ENCODE measurements around the gene PCDHGA6.
"Not testable (repeated sequence)": the region's sequence is repeated elsewhere in the genome, so short reads cannot be mapped to it uniquely, and the experiment has no call there.

PCDHGA6 gene

DNA sequence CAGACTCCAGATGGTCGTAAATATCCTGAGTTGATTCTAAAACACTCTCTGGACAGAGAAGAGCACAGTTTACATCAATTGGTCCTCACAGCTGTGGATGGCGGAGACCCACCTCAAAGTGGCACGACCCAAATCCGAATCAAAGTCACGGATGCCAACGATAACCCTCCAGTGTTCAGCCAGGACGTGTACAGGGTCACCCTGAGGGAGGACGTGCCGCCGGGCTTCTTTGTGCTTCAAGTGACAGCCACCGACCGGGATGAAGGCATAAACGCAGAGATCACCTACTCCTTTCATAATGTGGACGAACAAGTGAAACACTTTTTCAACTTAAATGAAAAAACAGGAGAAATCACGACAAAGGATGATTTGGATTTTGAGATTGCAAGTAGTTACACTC, 13.0 kb upstream of the PCDHGA6 start:
- no peak for DNase-seq

DNA sequence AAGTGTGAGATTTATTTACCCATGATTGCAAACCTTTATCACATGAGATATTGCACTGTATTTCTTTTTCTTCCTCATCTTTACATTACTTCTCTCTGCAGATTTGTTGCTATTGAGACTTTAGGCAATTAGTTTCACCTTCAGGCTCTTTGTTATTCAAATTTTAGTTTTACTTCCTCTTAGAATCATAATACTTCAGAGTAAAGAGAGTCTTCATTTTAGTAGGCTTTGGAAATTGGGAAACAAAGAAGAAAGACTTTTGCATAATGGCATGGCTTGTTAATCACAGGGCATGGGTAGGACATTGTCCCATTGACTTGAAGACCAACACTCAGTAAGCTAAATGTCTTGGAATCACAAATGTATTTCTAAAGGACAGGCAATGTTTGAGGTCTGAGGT, 11.0 kb upstream of the PCDHGA6 start:
- DNase-seq: no peak

DNA sequence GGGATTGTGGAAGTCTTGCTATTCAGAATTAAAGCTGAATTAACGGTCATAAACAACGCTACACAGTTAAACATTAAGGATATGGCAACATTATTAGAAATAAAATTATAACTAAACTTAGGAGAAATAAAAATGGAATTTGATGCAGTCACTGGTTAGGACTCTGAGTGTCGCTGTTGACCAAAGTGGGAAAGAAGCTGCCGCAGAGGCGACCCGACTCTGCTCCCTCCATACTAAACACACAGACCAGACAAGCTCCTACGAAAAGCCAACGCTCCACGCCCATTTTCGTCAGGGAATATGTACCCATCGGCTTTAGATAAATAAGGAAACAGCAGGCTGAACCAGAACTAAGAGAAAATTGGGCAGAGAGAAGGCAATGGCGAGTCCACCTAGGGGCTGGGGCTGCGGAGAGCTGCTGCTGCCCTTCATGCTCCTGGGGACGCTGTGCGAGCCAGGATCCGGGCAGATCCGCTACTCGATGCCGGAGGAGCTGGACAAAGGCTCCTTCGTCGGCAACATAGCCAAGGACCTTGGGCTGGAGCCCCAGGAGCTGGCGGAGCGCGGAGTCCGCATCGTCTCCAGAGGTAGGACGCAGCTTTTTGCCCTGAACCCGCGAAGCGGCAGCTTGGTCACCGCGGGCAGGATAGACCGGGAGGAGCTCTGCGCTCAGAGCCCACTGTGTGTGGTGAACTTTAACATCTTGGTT, 9.6 kb upstream of the PCDHGA6 start, which contains the start of gene PCDHGA5:
Gene PCDHGA5, plus strand, starts transcription at position 211 of the 709 bp plus-strand sequence. Its CDS starts 169 bp downstream, at position 380.
- DNase-seq: no peak

DNA sequence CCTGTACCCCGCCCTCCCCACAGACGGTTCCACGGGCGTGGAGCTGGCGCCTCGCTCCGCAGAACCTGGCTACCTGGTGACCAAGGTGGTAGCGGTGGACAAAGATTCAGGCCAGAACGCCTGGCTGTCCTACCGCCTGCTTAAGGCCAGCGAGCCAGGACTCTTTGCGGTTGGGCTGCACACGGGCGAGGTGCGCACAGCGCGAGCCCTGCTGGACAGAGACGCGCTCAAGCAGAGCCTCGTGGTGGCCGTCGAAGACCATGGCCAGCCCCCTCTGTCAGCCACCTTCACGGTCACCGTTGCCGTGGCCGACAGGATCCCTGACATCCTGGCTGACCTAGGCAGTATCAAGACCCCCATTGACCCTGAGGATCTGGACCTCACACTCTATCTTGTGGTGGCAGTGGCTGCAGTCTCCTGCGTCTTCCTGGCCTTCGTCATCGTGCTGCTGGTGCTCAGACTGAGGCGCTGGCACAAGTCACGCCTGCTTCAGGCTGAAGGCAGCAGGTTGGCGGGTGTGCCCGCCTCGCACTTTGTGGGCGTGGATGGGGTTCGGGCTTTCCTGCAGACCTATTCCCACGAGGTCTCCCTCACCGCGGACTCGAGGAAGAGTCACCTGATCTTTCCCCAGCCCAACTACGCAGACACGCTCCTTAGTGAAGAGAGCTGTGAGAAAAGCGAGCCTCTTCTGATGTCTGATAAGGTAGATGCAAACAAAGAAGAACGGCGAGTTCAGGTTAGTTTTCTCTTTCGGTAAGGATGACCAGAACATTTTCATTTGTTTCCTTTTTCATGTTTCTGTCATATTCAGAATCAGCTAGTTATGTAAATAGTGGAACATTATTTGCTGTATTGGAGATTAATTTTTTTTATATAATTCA, 7.4 kb upstream of the PCDHGA6 start:
- no peak for DNase-seq

DNA sequence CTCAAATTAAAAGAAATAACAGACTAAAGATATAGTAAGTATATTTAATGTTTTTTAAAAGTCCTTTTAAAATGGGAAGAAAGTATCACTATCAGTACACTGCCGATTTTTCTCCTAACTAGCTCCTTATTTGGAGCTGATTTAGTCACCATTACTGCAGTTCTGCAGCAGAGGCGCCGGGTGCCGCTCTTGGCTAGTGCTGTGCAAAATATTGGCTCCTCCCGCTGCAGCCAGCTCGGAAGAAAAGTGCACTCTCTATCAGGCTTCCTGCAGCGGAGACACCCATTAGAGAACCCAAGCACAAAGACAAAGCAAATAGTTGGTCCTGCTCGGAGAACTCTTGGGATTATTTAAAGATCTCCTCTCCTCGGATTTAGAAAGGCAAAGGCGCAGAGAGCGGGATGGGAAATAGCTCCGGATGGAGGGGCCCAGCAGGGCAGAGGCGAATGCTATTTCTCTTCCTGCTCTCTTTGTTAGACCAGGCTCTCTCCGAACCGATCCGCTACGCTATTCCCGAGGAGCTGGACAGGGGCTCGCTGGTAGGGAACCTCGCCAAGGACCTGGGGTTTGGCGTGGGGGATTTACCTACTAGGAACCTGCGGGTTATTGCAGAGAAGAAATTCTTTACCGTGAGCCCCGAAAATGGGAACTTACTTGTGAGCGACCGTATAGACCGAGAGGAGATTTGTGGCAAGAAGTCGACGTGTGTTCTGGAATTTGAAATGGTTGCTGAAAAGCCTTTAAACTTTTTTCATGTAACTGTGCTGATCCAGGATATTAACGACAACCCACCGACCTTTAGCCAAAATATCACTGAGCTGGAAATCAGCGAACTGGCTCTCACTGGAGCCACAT, 3.5 kb upstream of the PCDHGA6 start, which contains the start of gene PCDHGB3:
Gene PCDHGB3, plus strand, starts transcription at position 249 of the 855 bp plus-strand sequence. Its CDS starts 153 bp downstream, at position 402.
- DNase-seq: no peak

DNA sequence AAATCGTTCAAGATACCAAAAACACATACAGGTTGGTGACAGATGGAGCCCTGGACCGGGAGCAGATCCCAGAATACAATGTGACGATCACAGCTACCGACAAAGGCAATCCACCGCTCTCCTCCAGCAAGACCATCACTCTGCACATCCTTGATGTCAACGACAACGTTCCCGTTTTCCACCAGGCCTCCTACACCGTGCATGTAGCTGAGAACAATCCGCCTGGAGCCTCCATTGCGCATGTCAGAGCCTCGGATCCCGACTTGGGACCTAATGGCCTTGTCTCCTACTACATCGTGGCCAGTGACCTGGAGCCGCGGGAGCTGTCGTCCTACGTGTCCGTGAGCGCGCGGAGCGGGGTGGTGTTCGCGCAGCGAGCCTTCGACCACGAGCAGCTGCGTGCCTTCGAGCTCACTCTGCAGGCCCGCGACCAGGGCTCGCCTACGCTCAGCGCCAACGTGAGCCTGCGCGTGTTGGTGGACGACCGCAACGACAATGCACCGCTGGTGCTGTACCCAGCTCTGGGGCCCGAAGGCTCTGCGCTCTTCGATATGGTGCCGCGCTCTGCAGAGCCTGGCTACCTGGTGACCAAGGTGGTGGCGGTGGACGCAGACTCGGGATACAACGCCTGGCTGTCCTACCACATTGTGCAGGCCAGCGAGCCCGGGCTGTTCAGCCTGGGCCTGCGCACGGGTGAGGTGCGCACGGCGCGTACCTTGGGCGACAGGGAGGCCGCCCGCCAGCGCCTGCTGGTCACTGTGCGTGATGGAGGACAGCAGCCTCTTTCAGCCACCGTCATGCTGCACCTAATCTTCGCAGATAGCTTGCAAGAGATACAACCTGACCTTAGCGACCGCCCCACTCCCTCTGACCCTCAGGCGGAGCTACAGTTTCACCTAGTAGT, 1.9 kb upstream of the PCDHGA6 start:
- no peak for DNase-seq

DNA sequence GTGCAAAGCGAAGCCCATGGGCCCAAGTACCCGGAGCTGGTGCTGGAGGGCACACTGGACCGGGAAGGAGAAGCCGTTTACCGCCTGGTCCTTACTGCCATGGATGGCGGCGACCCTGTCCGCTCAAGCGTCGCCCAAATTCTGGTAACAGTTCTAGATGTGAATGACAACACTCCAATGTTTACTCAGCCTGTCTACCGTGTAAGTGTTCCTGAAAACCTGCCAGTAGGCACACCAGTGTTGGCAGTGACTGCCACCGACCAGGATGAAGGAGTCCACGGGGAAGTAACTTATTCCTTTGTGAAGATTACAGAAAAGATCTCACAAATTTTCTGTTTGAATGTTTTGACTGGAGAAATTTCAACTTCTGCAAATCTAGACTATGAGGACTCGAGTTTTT, 936 bp downstream of the PCDHGA6 start:
- DNase-seq: no peak

DNA sequence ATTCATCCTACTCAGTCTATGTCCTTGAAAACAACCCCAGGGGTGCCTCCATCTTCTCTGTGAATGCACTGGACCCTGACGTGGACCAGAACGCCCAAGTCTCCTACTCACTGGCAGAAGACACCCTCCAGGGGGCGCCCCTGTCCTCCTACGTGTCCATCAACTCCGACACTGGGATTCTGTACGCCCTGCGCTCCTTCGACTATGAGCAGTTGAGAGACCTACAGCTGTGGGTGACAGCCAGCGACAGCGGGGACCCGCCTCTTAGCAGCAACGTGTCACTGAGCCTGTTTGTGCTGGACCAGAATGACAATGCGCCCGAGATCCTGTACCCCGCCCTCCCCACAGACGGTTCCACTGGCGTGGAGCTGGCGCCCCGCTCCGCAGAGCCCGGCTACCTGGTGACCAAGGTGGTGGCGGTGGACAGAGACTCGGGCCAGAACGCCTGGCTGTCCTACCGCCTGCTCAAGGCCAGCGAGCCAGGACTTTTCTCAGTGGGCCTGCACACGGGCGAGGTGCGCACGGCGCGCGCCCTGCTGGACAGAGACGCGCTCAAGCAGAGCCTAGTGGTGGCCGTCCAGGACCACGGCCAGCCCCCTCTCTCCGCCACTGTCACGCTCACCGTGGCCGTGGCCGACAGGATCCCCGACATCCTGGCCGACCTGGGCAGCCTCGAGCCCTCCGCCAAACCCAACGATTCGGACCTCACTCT, 1.9 kb downstream of the PCDHGA6 start:
- not testable (repeated sequence) for DNase-seq

DNA sequence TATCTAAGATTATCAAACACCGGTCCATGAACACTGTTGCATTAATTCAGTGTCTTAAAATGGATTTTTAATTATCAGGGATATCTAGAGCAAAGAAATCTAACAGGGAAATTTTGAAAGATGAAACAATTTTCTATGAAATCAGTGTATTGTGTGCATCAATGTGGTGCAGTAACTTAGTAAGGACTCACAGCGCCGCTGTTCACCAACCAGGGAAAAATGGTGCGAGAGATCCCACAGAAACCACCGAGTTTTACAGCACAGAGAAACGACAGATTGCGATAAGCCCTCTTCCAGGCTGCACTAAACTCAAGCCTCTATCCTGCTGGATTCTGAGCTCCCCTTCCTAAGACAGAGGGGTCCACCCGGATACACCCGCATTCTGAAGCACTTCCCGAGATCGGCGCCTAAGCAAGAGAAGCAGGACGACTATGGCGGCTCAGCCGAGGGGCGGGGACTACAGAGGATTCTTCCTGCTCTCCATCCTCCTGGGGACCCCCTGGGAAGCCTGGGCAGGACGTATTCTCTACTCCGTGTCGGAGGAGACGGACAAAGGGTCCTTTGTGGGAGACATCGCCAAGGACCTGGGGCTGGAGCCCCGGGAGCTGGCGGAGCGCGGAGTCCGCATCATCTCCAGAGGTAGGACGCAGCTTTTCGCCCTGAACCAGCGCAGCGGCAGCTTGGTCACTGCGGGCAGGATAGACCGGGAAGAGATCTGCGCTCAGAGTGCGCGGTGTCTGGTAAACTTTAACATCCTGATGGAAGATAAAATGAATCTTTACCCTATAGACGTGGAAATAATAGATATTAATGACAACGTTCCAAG, 9.0 kb downstream of the PCDHGA6 start, which contains the start of gene PCDHGA7:
Gene PCDHGA7, plus strand, starts transcription at position 274 of the 826 bp plus-strand sequence. Its CDS starts 158 bp downstream, at position 432.
- DNase-seq: no peak

DNA sequence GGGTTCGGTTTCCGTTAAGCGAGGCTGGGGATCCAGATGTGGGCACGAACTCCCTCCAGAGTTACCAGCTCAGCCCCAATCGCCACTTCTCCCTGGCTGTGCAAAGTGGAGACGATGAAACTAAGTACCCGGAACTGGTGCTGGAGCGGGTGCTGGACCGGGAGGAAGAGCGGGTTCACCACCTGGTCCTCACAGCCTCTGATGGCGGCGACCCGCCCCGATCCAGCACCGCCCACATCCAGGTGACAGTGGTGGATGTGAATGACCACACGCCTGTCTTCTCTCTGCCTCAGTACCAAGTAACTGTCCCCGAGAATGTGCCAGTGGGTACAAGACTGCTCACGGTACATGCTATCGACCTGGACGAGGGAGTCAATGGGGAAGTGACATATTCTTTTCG, 9.7 kb downstream of the PCDHGA6 start:
- no peak for DNase-seq

DNA sequence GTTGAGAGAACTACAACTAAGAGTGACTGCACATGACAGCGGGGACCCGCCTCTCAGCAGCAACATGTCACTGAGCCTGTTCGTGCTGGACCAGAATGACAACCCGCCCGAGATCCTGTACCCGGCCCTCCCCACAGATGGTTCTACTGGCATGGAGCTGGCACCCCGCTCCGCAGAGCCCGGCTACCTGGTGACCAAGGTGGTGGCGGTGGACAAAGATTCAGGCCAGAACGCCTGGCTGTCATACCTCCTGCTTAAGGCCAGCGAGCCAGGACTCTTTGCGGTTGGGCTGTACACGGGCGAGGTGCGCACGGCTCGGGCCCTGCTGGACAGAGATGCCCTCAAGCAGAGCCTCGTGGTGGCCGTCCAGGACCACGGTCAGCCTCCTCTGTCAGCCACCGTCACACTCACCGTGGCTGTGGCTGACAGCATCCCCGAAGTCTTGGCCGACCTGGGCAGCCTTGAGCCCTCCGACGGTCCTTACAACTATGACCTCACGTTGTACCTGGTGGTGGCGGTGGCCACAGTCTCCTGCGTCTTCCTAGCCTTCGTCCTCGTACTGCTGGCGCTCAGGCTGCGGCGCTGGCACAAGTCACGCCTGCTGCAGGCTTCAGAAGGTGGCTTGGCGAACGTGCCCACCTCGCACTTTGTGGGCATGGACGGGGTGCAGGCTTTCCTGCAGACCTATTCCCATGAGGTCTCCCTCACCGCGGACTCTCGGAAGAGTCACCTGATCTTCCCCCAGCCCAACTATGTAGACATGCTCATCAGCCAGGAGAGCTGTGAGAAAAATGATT, 11.0 kb downstream of the PCDHGA6 start:
- DNase-seq: no peak

DNA sequence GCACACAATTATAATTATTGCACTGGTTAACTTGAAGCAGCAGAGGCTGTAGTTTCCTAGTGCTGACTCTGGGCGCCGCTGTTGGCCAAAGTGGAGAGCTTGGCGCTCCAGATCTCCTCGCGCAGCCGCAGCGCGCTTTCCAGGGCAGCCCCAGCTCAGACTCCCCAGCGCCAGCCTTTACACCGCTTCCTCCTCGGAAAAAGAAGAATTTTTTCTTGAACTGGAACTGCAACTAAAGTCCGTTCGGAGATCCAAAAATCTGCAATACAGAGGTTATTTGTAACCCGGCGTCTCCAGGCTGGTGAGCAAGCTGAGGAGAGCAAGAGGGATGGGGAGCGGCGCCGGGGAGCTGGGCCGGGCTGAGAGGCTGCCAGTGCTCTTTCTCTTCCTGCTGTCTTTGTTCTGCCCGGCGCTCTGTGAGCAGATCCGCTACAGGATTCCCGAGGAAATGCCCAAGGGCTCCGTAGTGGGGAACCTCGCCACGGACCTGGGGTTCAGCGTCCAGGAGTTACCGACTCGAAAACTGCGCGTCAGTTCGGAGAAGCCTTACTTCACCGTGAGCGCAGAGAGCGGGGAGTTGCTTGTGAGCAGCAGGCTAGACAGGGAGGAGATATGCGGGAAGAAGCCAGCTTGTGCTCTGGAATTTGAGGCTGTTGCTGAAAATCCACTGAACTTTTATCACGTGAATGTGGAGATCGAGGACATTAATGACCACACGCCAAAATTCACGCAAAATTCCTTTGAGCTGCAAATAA, 14.0 kb downstream of the PCDHGA6 start, which contains the start of gene PCDHGB4:
Gene PCDHGB4, plus strand, starts transcription at position 142 of the 755 bp plus-strand sequence. Its CDS starts 187 bp downstream, at position 329.
- not testable (repeated sequence) for DNase-seq

DNA sequence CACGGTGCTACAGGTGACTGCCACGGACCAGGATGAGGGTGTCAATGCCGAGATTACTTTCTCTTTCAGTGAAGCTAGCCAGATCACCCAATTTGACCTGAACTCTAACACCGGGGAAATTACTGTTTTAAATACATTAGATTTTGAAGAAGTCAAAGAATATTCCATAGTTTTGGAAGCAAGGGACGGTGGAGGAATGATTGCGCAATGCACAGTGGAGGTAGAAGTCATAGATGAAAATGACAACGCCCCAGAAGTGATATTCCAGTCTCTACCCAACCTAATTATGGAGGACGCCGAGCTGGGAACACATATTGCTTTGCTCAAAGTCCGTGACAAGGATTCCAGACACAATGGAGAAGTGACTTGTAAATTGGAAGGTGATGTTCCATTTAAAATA, 15.0 kb downstream of the PCDHGA6 start:
- DNase-seq: no peak

DNA sequence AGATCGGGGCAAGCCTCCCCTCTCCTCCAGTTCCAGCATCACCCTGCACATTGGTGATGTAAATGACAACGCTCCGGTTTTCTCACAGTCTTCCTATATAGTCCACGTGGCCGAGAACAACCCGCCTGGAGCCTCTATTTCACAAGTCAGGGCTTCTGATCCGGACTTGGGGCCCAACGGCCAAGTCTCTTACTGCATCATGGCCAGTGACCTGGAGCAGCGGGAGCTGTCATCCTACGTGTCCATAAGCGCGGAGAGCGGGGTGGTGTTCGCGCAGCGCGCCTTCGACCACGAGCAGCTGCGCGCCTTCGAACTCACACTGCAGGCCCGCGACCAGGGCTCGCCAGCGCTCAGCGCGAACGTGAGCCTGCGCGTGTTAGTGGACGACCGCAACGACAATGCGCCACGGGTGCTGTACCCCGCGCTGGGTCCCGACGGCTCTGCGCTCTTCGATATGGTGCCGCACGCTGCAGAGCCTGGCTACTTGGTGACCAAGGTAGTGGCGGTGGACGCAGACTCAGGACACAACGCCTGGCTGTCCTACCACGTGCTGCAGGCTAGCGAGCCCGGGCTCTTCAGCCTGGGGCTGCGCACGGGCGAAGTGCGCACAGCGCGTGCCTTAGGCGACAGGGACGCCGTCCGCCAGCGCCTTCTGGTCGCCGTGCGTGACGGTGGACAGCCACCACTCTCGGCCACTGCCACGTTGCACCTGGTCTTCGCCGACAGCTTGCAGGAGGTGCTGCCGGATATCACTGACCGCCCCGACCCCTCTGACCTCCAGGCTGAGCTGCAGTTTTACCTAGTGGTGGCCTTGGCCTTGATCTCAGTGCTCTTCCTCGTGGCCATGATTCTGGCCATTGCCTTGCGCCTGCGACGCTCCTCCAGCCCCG, 15.7 kb downstream of the PCDHGA6 start:
- no peak for DNase-seq

DNA sequence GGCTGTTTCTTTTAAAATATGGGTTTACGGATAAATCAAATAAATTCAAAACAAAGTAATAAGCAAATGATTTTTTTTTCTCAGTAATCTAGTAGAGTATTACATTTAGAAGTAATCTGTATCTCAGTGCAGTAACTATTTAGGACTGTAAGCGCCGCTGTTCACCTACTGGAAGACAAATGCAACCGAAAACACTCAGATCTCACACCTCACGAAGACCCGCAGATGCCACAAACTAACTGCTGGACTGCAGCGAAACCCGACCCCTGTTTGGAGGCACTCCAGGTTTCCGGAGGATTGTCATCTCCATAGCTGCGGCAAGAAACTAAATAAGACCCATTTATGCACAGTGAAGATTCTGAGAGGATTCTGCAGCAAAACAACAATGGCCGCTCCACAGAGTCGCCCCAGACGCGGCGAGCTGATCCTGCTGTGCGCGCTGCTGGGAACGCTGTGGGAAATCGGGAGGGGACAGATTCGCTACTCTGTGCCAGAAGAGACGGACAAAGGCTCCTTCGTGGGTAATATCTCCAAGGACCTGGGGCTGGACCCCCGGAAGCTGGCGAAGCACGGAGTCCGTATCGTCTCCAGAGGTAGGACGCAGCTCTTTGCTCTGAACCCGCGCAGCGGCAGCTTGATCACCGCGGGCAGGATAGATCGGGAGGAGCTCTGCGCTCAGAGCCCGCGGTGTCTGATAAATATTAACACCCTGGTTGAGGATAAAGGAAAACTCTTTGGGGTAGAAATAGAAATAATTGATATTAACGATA, 18.9 kb downstream of the PCDHGA6 start, which contains the start of gene PCDHGA8:
Gene PCDHGA8, plus strand, starts transcription at position 205 of the 770 bp plus-strand sequence. Its CDS starts 181 bp downstream, at position 386.
- no peak for DNase-seq

DNA sequence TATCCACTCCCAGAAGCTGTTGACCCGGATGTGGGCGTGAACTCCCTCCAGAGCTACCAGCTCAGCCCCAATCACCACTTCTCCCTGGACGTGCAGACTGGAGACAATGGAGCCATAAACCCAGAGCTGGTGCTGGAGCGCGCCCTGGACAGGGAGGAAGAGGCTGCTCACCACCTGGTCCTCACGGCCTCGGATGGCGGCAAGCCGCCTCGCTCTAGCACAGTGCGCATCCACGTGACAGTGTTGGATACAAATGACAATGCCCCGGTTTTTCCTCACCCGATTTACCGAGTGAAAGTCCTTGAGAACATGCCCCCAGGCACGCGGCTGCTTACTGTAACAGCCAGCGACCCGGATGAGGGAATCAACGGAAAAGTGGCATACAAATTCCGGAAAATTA, 19.6 kb downstream of the PCDHGA6 start:
- DNase-seq: no peak
